GM10847 (cell line): ENCODE measurements around the gene MYO1E.

Source experiments
- POLR2A ChIP-seq: IDR thresholded peaks from 2 replicates; pipeline ENCODE4 v1.6.1; 2011; ENCODE audit not compliant: insufficient read length; ENCODE audit errors: extremely low read depth

Gene MYO1E

DNA sequence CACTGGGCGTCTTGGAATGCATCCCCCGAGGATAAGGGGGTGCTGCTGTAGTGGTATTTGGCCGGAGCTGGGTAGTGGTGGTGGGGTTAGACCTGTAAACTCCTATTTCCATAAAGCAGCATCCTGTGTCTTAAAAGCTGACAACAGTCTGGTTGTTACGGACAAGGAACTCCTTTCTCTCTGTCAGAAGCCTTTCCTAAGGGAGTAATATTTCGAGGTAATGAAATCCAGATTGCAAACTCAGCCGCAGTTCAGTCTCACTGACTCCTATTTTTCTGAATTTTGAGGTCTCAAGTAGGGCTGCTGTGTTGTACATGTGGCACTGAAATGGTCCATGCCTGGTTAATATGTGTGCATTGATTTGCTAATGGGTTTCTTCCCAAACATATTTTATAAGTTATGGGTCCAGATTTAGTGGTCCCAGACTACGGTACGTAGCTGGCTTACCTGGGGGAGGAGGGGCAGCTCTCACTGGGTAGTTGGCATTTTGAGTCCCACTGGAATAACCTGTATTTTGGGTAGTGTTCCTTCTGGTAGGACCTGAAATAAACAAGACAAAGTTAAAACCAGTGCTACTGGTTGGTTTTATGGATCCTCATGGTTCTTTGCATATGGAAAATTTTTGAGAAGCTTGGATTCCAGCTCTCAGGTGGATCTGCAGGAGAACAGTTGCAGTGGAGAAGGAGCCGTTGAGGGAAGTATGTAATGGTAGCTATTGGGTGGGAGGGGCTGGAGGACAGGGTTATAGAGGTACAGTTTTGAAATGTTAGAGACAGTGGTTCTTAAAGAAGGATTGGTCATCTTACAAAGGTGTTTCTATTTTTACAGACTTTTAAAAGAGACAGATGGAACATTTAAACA, 214.6 kb downstream of the MYO1E start:
- no peak for TF ChIP-seq POLR2A

DNA sequence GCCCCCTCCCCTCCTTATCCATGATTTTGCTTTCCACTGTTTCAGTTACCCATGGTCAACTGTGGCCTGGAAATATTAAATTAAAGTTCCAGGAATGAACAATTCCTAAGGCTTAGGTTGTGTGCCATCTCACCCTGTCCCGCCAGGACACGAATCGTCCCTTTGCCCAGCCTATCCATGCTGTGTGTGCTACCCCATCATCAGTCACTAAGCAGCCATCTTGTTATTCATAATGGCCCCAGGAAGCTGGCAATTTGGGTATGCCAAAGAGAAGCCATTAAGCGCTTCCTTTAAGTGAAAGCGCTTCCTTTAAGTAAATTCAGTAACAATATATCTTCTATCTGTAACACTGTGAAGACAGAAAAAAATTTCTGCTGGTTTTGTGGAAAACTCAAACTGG, 215.3 kb downstream of the MYO1E start:
- no peak for TF ChIP-seq POLR2A

DNA sequence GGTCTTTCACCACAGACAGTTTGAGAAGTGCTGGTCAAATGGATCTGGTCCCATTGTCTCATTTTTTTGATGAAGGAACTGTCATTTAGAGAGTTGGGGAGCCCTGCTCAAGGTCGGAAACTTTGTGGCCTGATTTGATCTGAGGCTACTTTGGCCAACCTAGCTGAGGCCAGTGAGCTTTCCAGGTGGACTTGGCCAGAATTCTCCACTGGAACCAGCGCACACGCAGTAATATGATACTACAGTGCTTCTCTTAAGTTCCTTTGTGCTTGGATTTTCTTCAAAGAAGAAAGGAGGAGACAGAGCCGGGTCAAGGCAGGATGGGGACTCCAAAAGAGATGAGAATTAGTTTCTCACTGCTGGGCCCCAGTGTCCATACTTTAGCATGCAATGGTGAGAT, 217.2 kb downstream of the MYO1E start:
- TF ChIP-seq POLR2A: no peak

DNA sequence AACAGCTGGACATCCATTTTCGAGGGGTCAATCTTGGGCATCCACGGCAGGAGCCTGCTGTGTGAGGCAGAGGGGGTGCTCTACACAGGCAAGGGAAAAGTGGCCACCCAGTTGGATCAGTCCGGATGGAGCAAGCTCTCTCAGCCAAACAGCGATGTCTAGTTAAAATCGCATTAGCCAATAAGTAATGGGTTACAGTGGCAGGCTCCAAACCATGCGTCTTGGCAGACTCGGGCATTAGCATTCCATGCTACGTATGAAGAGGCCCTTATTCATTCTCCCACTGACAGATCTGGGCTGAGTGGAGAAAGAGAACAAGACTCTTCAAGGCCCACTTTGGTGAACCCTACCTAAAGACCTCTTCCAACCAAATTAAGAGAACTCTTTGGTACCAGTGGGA, 218.4 kb downstream of the MYO1E start:
- no peak for TF ChIP-seq POLR2A

DNA sequence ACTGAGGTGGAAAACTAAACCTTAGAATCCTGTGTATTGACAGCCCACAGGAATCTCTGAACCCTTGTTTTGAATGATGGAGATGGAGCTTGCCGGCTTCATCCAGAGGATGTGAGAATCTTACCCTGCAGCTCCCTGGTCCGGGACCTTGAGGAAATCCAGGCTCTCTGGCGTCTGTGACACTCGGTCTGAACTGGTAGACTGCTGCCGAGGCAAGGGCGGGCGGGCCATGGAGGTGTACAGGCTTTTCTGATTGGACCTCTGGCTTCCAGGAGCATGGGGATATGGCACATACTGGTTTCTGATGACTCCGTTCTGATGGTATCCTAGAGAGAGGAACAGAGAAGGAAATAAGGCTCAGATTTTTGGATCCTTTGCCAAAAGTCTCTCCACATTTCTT, 219.2 kb downstream of the MYO1E start:
- no peak for TF ChIP-seq POLR2A

DNA sequence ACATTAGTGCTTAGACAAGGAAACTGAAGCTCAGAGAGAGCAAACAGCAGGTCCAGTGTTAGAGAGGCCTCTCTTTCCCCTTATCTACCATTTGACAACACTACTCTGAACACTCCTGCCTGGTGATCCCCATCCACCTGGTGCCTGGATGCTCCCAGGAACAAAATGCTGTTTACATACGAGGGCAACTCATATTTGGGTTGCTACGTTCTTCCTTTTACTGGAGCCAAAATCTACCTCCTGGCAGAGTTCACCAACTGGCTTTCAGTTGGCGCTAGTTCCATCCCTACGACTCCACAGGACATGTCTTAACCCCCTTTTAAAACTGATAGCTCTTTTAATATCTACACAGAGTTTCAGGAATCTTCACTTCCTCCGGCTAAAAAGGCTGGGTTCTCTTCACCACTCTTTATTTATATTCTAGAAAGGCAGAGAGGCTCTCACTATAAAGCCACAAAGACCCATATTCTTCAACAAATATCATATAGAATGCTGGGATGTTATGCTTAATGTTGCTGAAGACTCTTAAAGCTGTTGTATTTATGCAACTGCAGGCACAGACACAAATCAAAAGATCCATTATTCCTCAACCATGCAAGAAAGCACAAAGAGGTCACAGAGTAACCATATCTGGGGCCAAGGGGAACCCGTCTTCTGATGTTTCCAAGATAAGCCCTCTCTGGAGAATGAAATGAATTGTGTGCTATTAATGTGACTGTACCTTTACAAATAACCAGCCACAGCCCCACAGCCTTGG, 219.8 kb downstream of the MYO1E start:
- TF ChIP-seq POLR2A: no peak

DNA sequence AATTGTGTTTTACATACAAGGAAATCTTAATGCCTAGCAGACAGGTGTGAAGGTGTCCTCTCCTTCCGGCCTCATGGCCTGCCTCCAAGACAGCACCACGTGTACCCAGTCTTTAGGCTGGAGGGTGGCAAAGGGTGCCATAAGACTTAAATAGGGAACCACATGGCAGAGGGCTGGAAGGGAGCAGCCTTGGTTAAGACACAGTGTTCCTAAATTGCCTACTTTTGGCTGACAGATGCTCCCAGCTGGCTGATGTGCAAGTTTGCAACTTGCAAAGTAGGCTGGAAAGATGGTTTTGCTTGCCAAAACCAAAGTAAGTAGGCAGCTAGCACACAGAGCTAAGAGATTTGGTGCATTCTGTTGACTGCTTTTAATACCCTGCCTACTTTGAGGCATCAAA, 222.5 kb downstream of the MYO1E start:
- TF ChIP-seq POLR2A: no peak

DNA sequence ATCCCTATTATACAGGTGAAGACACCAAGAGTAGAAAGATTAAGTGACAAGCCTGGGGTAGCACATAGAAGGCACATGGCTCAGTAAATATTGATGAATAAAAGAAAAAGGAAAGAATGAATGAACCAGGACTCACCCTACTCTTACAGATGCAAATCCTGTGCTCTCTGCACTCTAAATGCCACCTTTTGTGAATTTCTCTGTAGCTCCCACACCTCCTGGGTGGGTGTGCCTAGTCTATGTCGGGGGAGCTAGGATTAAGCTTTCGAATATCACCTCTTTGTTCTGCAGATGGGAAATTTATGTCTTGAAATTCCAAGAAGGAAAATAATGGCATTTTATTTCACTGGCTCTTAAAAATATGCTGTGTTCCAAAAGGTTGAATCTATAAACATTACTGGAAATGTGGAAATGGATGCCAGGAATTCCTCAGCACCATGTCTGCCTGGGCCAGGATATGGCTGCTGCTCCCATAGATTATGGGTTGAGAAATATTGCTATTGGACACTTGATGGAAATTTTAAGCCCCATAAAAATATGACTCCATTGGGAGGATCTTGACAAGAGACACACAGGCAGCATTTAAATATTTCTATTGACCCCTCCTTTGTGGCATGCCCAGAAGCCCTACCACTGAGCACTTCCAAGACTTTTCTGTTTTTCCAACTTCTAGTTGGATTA, 224.4 kb downstream of the MYO1E start:
- no peak for TF ChIP-seq POLR2A

DNA sequence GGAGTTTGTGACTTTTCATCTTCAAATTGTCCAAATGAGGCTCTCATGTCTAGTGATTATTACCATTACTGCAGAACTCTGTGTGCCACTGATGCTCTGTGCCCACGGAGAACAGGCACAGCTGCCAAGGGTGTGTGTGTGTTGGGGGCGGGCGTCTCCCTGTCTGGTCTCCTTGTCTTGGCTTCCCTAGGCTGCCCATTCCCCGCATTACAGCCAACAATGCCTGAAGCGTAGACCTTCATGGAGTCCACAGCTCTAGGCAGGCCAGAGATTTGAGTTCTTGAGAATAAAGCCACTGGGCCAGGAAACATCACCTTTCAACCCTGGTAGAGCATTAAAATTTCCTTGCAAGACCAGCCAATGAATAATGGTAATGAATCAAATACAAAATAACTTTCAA, 225.0 kb downstream of the MYO1E start:
- TF ChIP-seq POLR2A: no peak

DNA sequence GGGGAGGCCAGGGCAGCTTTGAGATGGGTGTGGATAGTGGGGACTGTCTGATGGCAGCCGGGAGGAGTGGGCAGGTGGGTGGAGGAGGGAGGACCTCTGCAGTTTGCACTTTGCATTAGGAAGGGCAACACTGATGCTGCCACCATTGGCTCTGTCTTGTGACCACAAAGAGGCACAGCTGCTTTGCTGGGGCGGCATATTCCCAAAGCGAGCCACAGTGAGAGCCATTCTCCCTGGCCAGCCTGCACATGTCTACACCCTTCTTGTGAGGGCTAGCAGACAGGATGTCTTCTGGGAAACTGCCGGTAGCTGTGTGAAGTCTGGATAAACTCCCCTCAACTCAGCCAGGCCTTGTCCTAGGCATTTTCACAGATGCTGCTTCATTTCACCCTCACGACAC, 229.4 kb downstream of the MYO1E start:
- no peak for TF ChIP-seq POLR2A

DNA sequence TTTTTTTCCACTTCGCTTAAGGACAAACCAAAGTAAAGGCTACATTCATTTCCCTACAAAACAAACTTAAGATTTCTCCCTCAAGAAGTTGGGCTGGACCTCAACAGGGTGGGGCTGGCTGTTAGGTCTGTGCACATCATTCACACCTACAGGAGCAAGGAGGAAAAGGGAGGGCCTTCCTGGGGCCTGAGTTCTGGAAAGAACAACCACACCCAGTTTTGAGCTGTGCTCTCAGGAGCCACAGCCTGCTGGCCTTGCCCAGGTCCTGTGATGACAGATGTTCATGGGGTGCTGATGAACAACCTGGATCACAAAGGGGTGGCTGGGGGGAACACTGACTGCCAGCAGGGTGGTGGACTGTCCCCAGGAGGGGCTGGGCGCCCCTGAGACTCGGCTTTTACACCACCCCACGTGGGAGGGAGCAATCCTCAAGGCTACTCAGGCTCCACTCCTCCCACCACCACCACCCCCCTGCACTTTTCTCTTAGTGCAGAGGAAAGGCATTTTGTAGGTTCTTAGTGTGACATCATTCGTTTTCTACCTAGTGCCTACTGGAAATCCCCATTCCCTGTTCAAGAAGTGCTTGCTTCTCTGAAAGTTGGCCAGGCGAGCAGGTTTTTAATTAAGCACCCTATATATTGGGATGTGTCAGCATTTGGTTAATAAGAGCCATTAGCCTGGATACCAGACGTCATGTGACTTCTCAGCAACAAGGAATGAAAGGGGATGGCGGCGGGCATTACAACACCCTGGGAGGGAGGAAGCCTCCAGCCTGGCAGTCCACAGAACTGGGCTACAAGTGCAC, 232.0 kb downstream of the MYO1E start:
- no peak for TF ChIP-seq POLR2A

DNA sequence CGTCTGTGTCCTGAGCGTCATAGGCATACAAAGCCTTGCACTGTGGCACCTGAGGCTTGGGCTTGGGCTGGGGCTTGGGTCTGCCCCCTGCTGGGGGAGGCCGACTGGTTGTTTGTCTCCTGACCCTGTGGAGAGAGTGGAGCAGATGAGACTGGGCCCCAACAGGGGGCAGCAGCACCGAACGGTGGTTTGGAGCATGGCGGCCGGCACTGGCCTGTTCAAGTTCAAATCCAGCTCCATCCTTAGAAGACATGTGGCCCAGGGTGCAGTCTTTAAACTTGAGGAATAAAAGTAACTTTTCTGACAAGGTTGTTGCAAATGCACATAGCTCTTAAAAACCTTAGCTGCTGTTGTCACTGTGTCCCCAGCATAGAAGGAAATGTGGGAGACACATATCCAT, 234.4 kb downstream of the MYO1E start:
- TF ChIP-seq POLR2A: no peak

DNA sequence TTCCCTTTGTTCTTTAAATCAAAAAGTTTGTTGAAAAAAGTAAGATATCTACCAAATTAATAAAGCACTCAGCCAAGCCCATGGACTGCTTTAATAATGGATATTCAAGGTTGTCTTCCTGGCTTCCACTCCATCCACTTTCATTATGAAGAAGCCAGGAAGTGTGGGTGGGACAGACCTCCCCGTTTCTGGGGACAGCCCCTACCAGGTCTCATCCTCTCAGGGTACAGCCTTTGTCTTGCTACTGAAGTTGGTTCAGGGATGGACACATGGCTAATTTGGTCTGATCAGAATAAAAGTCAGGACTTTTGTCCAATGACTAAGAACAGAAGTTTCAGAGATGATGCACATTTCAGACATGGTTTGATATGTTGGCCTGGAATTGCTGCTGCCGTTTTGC, 235.1 kb downstream of the MYO1E start:
- no peak for TF ChIP-seq POLR2A

DNA sequence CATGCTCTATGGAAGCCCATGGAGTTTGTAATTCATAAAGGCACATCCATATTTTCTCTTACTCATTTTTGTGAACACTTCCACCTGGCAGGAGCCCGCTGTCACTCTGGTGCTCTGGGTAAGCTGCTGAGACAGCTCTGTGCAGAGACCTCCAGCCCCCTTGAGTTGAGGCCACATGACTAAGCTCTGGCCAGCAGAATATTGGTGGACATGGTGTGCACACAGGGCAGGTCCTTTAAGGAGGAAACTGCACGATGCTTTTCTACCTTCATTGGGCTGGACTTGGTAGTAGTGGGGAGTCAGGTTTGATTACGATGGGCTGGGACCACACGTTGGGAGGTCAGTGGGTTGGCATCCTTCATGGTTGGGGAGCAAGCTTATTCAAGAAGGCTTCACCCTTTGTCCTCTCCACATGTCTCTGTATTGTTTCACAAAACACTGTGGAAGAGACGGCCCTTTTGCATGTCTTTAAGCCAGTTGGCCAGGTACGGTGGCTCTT, 238.7 kb downstream of the MYO1E start:
- no peak for TF ChIP-seq POLR2A

DNA sequence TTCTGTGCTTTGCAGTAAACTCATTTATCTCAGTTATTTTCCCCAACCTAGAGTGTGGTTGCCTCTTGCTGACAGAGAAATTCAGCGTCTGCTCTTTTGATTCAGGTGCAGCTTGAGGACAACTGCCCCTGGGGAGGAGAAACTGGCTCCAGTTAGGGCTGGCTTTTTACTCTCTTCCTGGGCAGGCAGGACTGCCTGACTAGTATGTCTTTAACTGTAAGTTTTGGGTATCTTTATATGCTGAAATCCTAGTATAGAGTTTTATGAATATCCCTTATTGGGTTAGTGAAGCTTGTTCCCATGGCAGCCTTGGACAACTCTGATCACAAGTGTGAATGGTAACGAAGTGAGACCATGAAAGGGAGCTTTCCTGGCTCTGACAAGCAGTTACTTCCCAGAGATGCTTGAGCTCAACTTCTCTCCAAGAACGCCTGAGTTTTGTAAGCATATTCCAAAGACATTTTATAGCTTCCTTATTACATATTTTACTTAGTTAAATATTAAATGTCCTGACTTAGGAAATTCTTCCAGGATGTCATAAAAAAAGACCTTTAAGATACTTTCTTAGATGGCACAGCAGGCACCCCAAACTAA, 240.6 kb downstream of the MYO1E start:
- TF ChIP-seq POLR2A: no peak

DNA sequence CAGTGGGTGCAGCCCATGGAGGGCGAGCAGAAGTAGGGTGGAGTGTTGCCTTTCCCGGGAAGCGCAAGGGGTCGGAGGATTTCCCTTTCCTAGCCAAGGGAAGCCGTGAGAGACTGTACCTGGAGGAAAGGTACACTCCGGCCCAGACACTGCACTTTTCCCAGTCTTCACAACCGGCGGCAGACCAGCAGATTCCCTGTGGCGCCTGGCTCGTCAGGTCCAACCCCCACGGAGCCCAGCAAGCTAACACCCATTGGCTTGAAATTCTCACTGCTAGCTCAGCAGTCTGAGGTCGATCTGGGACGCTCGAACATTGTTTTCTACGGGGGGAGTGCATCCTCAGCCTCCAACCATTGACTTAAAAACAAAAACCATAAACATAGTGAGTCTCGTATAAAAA, 241.2 kb downstream of the MYO1E start:
- no peak for TF ChIP-seq POLR2A
